ENCODE results near the gene PLA2G6. TPM values are rescaled to one million over a fixed set of nuclear protein-coding genes. Genes with fewer than 3 reads are reported as not detected.
A peak's percentile ranks its signal among the peaks of the same experiment; 100 is the strongest.
"Not testable (repeated sequence)": the region's sequence is repeated elsewhere in the genome, so short reads cannot be mapped to it uniquely, and the experiment has no call there.

PLA2G6 gene
- total RNA-seq, 1 donor from 2014 or later = 41.6 TPM

- H3K36me3 Mint-ChIP-seq (ENCODE audit: unreplicated experiment) = peaks cover 16% of the 10 kb centered on the region
- no peak overlapping the region for H3K27ac Mint-ChIP-seq (ENCODE audit: unreplicated experiment)
- peaks cover 1% of the 10 kb centered on the region for H3K4me1 Mint-ChIP-seq (ENCODE audit: unreplicated experiment)
Measured at GRCh38 chr22:38153821-38154562, 27.6 kb downstream of the PLA2G6 start.

GRCh38 chr22:38151126-38151500, 30.5 kb downstream of the PLA2G6 start:
- no peak for TF ChIP-seq CTCF (IDR thresholded peaks at IDR 0.05)
- Mint-ChIP-seq H3K4me3 (ENCODE audit: unreplicated experiment) (no peak overlapping the region), H3K27me3 (ENCODE audit: unreplicated experiment) (no peaks in the 10 kb centered on the region), H3K4me1 (ENCODE audit: unreplicated experiment) (peaks cover 14% of the 10 kb centered on the region), H3K36me3 (ENCODE audit: unreplicated experiment) (peaks cover 8% of the 10 kb centered on the region), H3K9me3 (ENCODE audit: unreplicated experiment) (no peaks in the 10 kb centered on the region), H3K27ac (ENCODE audit: unreplicated experiment) (no peak overlapping the region)
- no peak for DNase-seq (ENCODE audit: extremely low spot score, unreplicated experiment)

More at GRCh38 chr22:38153821-38154562, 27.6 kb downstream of the PLA2G6 start:
- no peak for TF ChIP-seq CTCF (IDR thresholded peaks at IDR 0.05)
- Mint-ChIP-seq H3K27me3 (ENCODE audit: unreplicated experiment) (peaks cover 4% of the 10 kb centered on the region), H3K4me3 (ENCODE audit: unreplicated experiment) (no peak overlapping the region), H3K9me3 (ENCODE audit: unreplicated experiment) (peaks cover 6% of the 10 kb centered on the region)
- no peak for DNase-seq (ENCODE audit: extremely low spot score, unreplicated experiment)

- Mint-ChIP-seq H3K4me1 (ENCODE audit: unreplicated experiment) (peaks cover 18% of the 10 kb centered on the region), H3K4me3 (ENCODE audit: unreplicated experiment) (no peak overlapping the region), H3K27ac (ENCODE audit: unreplicated experiment) (peak overlapping the region; percentile 53), H3K27me3 (ENCODE audit: unreplicated experiment) (no peaks in the 10 kb centered on the region), H3K9me3 (ENCODE audit: unreplicated experiment) (no peaks in the 10 kb centered on the region), H3K36me3 (ENCODE audit: unreplicated experiment) (peaks cover 6% of the 10 kb centered on the region)
- DNase-seq (ENCODE audit: extremely low spot score, unreplicated experiment) = no peak
- no peak for TF ChIP-seq CTCF (IDR thresholded peaks at IDR 0.05)
Measured at GRCh38 chr22:38148245-38148644, 33.4 kb downstream of the PLA2G6 start.

GRCh38 chr22:38146166-38146565, 35.5 kb downstream of the PLA2G6 start:
- DNase-seq (ENCODE audit: extremely low spot score, unreplicated experiment); H3K27me3 Mint-ChIP-seq (ENCODE audit: unreplicated experiment); H3K4me3 Mint-ChIP-seq (ENCODE audit: unreplicated experiment); H3K36me3 Mint-ChIP-seq (ENCODE audit: unreplicated experiment); H3K27ac Mint-ChIP-seq (ENCODE audit: unreplicated experiment); H3K9me3 Mint-ChIP-seq (ENCODE audit: unreplicated experiment): not testable (repeated sequence)
- H3K4me1 Mint-ChIP-seq (ENCODE audit: unreplicated experiment) = peaks cover 21% of the 10 kb centered on the region

GRCh38 chr22:38144025-38144405, 37.6 kb downstream of the PLA2G6 start:
- no peak overlapping the region for H3K27ac Mint-ChIP-seq (ENCODE audit: unreplicated experiment)
- no peaks in the 10 kb centered on the region for H3K9me3 Mint-ChIP-seq (ENCODE audit: unreplicated experiment)
- no peaks in the 10 kb centered on the region for H3K27me3 Mint-ChIP-seq (ENCODE audit: unreplicated experiment)
- no peak for TF ChIP-seq CTCF (IDR thresholded peaks at IDR 0.05)
- DNase-seq (ENCODE audit: extremely low spot score, unreplicated experiment) = no peak
- H3K4me1 Mint-ChIP-seq (ENCODE audit: unreplicated experiment) = peaks cover 21% of the 10 kb centered on the region
- H3K36me3 Mint-ChIP-seq (ENCODE audit: unreplicated experiment) = peaks cover 10% of the 10 kb centered on the region
- H3K4me3 Mint-ChIP-seq (ENCODE audit: unreplicated experiment) = no peak overlapping the region

Measured in osteocyte (in vitro differentiated cells).